Right lung (tissue), 5 donors: ENCODE measurements around the gene MTCH1. TPM values are rescaled to one million over a fixed set of nuclear protein-coding genes. Genes with fewer than 3 reads are reported as not detected.
A peak's percentile ranks its signal among the peaks of the same experiment; 100 is the strongest.
"Not testable (repeated sequence)": the region's sequence is repeated elsewhere in the genome, so short reads cannot be mapped to it uniquely, and the experiment has no call there.

Experiments used
- DNase-seq, 2 donors: peaks; one replicate each; pipeline ENCODE4 v3.0.0-alpha.2; 2013
- polyA plus RNA-seq, 5 donors: library from polyadenylated mRNA; unstranded; fragments of 120-200 nt; gene quantifications; one replicate each; pipeline versions ENCODE4 v1.2.1 to v1.2.3, GENCODE V29; 2013; ENCODE audit warnings: inconsistent platforms in 1 of 5, low replicate concordance in 1 of 5; ENCODE audit not compliant: insufficient read length in 5 of 5, insufficient read depth in 1 of 5

Gene MTCH1
- polyA plus RNA-seq, 5 donors = 128 to 199 (median 159) TPM

GRCh38 chr6:36999061-36999750, 13.2 kb upstream of the MTCH1 start:
- no peak for DNase-seq

- DNase-seq = no peak
Observed at GRCh38 chr6:36998723-36999038, 12.7 kb upstream of the MTCH1 start.

- no peak for DNase-seq
Observed at GRCh38 chr6:36997811-36998722, 12.1 kb upstream of the MTCH1 start.

- DNase-seq = not testable (repeated sequence)
Observed at GRCh38 chr6:36990401-36990800, 4.4 kb upstream of the MTCH1 start.

- no peak for DNase-seq
Observed at GRCh38 chr6:36989264-36989663, 3.3 kb upstream of the MTCH1 start.

- no peak for DNase-seq
Observed at GRCh38 chr6:36986704-36987047, 680 bp upstream of the MTCH1 start.

GRCh38 chr6:36985417-36985807, 584 bp downstream of the MTCH1 start:
- DNase-seq = no peak

GRCh38 chr6:36984581-36985416, 1.2 kb downstream of the MTCH1 start:
- peak in 1 of 2 donors; percentile 68 for DNase-seq

GRCh38 chr6:36983538-36983937, 2.5 kb downstream of the MTCH1 start:
- DNase-seq = no peak

GRCh38 chr6:36980876-36981619, 4.9 kb downstream of the MTCH1 start:
- DNase-seq = no peak

- DNase-seq = no peak
Observed at GRCh38 chr6:36980129-36980528, 5.9 kb downstream of the MTCH1 start.

GRCh38 chr6:36979347-36979742, 6.7 kb downstream of the MTCH1 start:
- DNase-seq = no peak

- no peak for DNase-seq
Observed at GRCh38 chr6:36978421-36979346, 7.3 kb downstream of the MTCH1 start.

GRCh38 chr6:36977470-36977941, 8.5 kb downstream of the MTCH1 start:
- DNase-seq = no peak

- no peak for DNase-seq
Observed at GRCh38 chr6:36976931-36977330, 9.1 kb downstream of the MTCH1 start.

- no peak for DNase-seq
Observed at GRCh38 chr6:36976509-36976908, 9.5 kb downstream of the MTCH1 start.

GRCh38 chr6:36976007-36976264, 10.1 kb downstream of the MTCH1 start:
- no peak for DNase-seq

- DNase-seq = no peak
Observed at GRCh38 chr6:36975231-36976006, 10.6 kb downstream of the MTCH1 start.

- no peak for DNase-seq
Observed at GRCh38 chr6:36973647-36974046, 12.3 kb downstream of the MTCH1 start.

- DNase-seq = no peak
Observed at GRCh38 chr6:36973190-36973589, 12.8 kb downstream of the MTCH1 start.
